ENCODE data around the gene MESD. TPM values are rescaled to one million over a fixed set of nuclear protein-coding genes. Genes with fewer than 3 reads are reported as not detected.
A peak's percentile ranks its signal among the peaks of the same experiment; 100 is the strongest.

The MESD gene
- total RNA-seq, 1 experiment from 2014 or later, result 21.9 TPM

GRCh38 chr15:80969316-80969715 lies 20.3 kb downstream of the MESD start:
- peaks cover 32% of the 10 kb centered on the region for H3K4me1 ChIP-seq (replicated peaks; ENCODE audit: insufficient read depth)
- no TSS peak for BruUV-seq (replicated peaks)
- TF ChIP-seq CTCF (conservative IDR thresholded peaks at IDR 0.05) (no peak), EZH2 (IDR thresholded peaks at IDR 0.05; ENCODE audit: low read depth) (no peak)
- no peaks in the 10 kb centered on the region for H3K9me2 ChIP-seq (ENCODE audit: insufficient read depth)
- H4K20me1 ChIP-seq (ENCODE audit: insufficient read depth), result no peaks in the 10 kb centered on the region
- H3K27ac ChIP-seq, result no peak overlapping the region
- H3F3A ChIP-seq (ENCODE audit: insufficient read depth, low read depth), result peaks cover 13% of the 10 kb centered on the region; the same call in 1 of the 2 replicates
- H3K79me2 ChIP-seq (ENCODE audit: low read depth), result no peaks in the 10 kb centered on the region
- no peak overlapping the region for H2AFZ ChIP-seq
- H3K27me3 ChIP-seq (ENCODE audit: insufficient read depth, low read depth), result no peaks in the 10 kb centered on the region
- H3K9me3 ChIP-seq (ENCODE audit: insufficient read depth, low read depth), result peaks cover 5% of the 10 kb centered on the region; the same call in 1 of the 2 replicates
- H3K4me2 ChIP-seq, result no peak overlapping the region
- POLR2A ChIA-PET (ENCODE audit: unreplicated experiment), result no interaction called here
- intact Hi-C loops (cut with micrococcal nuclease; ENCODE audit: unreplicated experiment), result loop anchor here (5.0 kb wide), 4 partner anchors 57 to 292 kb away; partner anchors contain the start of gene ABHD17C
- no peak overlapping the region for H3K4me3 ChIP-seq
- no peaks in the 10 kb centered on the region for H3K36me3 ChIP-seq (ENCODE audit: low read depth)
- CTCF ChIA-PET, result interaction anchor here (0.7 to 2.0 kb wide), 3 partner anchors 22 to 402 kb away, joined by 4 to 9 read pairs (median 5); partner anchors contain the start of gene CEMIP
- DNase-seq, result no peak

DNA sequence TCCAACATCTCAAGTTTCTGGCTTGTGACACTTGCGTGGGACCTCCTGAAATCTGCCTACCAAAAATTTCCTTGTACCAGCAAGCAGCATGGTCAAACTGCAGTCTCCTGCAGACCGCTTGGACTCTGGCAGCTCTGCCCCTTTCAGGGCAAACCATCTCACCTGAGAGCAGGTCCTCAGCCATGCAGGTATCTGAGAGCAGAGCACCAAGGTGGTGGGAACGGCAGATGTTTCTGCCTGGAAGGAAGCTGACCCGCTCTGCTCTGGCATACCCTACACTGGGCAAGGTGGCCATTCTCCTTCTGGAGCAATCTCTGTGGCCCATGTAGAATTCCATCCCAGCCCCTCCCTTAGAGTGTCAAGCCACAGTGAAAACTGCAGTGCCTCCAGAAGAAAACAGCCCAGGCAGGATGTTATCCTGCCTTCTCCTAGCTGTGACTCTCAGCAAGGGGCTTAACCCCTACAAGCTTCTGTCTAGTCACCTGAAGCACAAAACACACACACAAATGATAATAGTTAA lies 21.6 kb downstream of the MESD start:
- Histone ChIP-seq H3K4me3 (no peak overlapping the region), H3K27me3 (ENCODE audit: insufficient read depth, low read depth) (no peaks in the 10 kb centered on the region), H4K20me1 (ENCODE audit: insufficient read depth) (no peaks in the 10 kb centered on the region), H3K9me3 (ENCODE audit: insufficient read depth, low read depth) (peaks cover 5% of the 10 kb centered on the region; the same call in 1 of the 2 replicates), H3K4me2 (no peak overlapping the region), H3K27ac (no peak overlapping the region), H3K79me2 (ENCODE audit: low read depth) (no peaks in the 10 kb centered on the region), H3K36me3 (ENCODE audit: low read depth) (no peaks in the 10 kb centered on the region), H3K4me1 (replicated peaks; ENCODE audit: insufficient read depth) (peaks cover 32% of the 10 kb centered on the region), H3K9me2 (ENCODE audit: insufficient read depth) (no peaks in the 10 kb centered on the region), H2AFZ (no peak overlapping the region), H3F3A (ENCODE audit: insufficient read depth, low read depth) (peaks cover 13% of the 10 kb centered on the region; the same call in 1 of the 2 replicates)
- no peak for DNase-seq
- BruUV-seq (replicated peaks), result no TSS peak
- POLR2A ChIA-PET (ENCODE audit: unreplicated experiment), result no interaction called here
- CTCF ChIA-PET, result interaction anchor here (0.8 to 2.0 kb wide), 3 partner anchors 11 to 308 kb away, joined by 3 to 8 read pairs (median 3); partner anchors contain the start of gene CEMIP
- intact Hi-C loops (cut with micrococcal nuclease; ENCODE audit: unreplicated experiment), result loop anchor here (1.0 to 5.0 kb wide), 5 partner anchors 13 to 291 kb away; partner anchors contain the start of gene ABHD17C
- TF ChIP-seq CTCF (conservative IDR thresholded peaks at IDR 0.05) (no peak), EZH2 (IDR thresholded peaks at IDR 0.05; ENCODE audit: low read depth) (no peak)

- peaks cover 5% of the 10 kb centered on the region; the same call in 1 of the 2 replicates for H3K9me3 ChIP-seq (ENCODE audit: insufficient read depth, low read depth)
- peaks cover 13% of the 10 kb centered on the region; the same call in 1 of the 2 replicates for H3F3A ChIP-seq (ENCODE audit: insufficient read depth, low read depth)
- H3K27me3 ChIP-seq (ENCODE audit: insufficient read depth, low read depth), result no peaks in the 10 kb centered on the region
- no peaks in the 10 kb centered on the region for H3K9me2 ChIP-seq (ENCODE audit: insufficient read depth)
- H3K4me1 ChIP-seq (replicated peaks; ENCODE audit: insufficient read depth), result peaks cover 32% of the 10 kb centered on the region
- TF ChIP-seq CTCF (conservative IDR thresholded peaks at IDR 0.05) (no peak), EZH2 (IDR thresholded peaks at IDR 0.05; ENCODE audit: low read depth) (no peak)
- H4K20me1 ChIP-seq (ENCODE audit: insufficient read depth), result no peaks in the 10 kb centered on the region
- ChIA-PET POLR2A (ENCODE audit: unreplicated experiment) (interaction anchor here (0.7 kb wide), 1 partner anchor 10 kb away, joined by 3 read pairs; no protein-coding TSS in a partner anchor), CTCF (interaction anchor here (0.6 to 2.0 kb wide), 4 partner anchors 11 to 190 kb away, joined by 3 to 8 read pairs (median 4); partner anchors contain the start of gene CEMIP)
- BruUV-seq (replicated peaks), result no TSS peak
- H3K4me2 ChIP-seq, result no peak overlapping the region
- no peak overlapping the region for H2AFZ ChIP-seq
- no peaks in the 10 kb centered on the region for H3K79me2 ChIP-seq (ENCODE audit: low read depth)
- intact Hi-C loops (cut with micrococcal nuclease; ENCODE audit: unreplicated experiment), result loop anchor here (1.0 to 5.0 kb wide), 5 partner anchors 12 to 290 kb away; partner anchors contain the start of gene ABHD17C
- H3K4me3 ChIP-seq, result no peak overlapping the region
- no peak overlapping the region for H3K27ac ChIP-seq
- H3K36me3 ChIP-seq (ENCODE audit: low read depth), result no peaks in the 10 kb centered on the region
- peak; percentile 71 to 73 for DNase-seq
Measured at GRCh38 chr15:80967451-80967850, 22.2 kb downstream of the MESD start.

Data from PC-9 (cell line).